Spleen (tissue), 7 donors: Measurements from ENCODE around the gene ARVCF.

Experiments used
- CTCF ChIP-seq, 11 experiments: fragments of 200-600 bp in 7 of 11; fragments of 450-650 bp in 4 of 11; sonication (generic) in 4 of 11; IDR thresholded peaks in 8 of 11; conservative IDR thresholded peaks in 3 of 11; 1 replicate in 7 of 11; 2 replicates in 4 of 11; pipeline versions ENCODE4 v1.4.0 to v1.8.0; 2016 to 2021; ENCODE audit warnings: antibody characterized with exemption in 11 of 11, inconsistent platforms in 4 of 11, mild to moderate bottlenecking in 1 of 11
- POLR2A ChIP-seq, 3 donors: fragments of 450-650 bp; IDR thresholded peaks; one replicate each; pipeline ENCODE4 v1.5.1; 2017; ENCODE audit warnings: antibody characterized with exemption in 3 of 3, mild to moderate bottlenecking in 1 of 3
- POLR2AphosphoS5 ChIP-seq, 3 donors: sonication (generic); formaldehyde crosslinking; IDR thresholded peaks; one replicate each; pipeline ENCODE4 v1.5.1; 2017; ENCODE audit warnings: antibody characterized with exemption in 3 of 3
- donor health status: DM: no; HTN: no; CAD: no; lungs with moderate emphysema.
- donor health status: DM: no; HTN: no; CAD: no.
- donor health status: DM: no; HTN: no; CAD: no.

- TF ChIP-seq CTCF (IDR thresholded peaks at IDR 0.05 in 8 of 11, conservative IDR thresholded peaks at IDR 0.05 in 3 of 11), result peak in 3 of 11 experiments; percentile 26 to 50 (median 29)
- TF ChIP-seq POLR2A (IDR thresholded peaks at IDR 0.05), result no peak
- no peak for TF ChIP-seq POLR2AphosphoS5 (IDR thresholded peaks at IDR 0.05)
Observed at GRCh38 chr22:20027966-20028854, 11.6 kb upstream of the ARVCF start.
